MM.1S (cell line): Measurements from ENCODE around the gene TMOD1.

Experiments used
- DNase-seq: peaks from one replicate; pipeline ENCODE4 v3.0.0-alpha.2; 2015
- H2AFZ ChIP-seq: fragments of 300-600 bp; sonication (generic); 2 replicates; pipeline ENCODE4 v1.6.0; 2016; ENCODE audit warnings: antibody characterized with exemption, low read length
- H3F3A ChIP-seq: fragments of 300-600 bp; sonication (generic); 2 replicates; pipeline ENCODE4 v1.6.1; 2016; ENCODE audit warnings: mild to moderate bottlenecking, antibody characterized with exemption, low read length, moderate library complexity, mixed read lengths; ENCODE audit not compliant: insufficient read depth
- H3K27ac ChIP-seq: fragments of 300-600 bp; sonication (generic); 2 replicates; pipeline ENCODE4 v1.5.1; 2016; ENCODE audit warnings: mild to moderate bottlenecking, low read length
- H3K27me3 ChIP-seq: fragments of 300-600 bp; sonication (generic); replicated peaks from 2 replicates; pipeline ENCODE4 v1.6.0; 2016; ENCODE audit warnings: low read length; ENCODE audit not compliant: insufficient read depth
- H3K36me3 ChIP-seq: fragments of 300-600 bp; sonication (generic); replicated peaks from 2 replicates; pipeline ENCODE4 v1.6.1; 2016; ENCODE audit warnings: mild to moderate bottlenecking, low read length, mixed read lengths; ENCODE audit not compliant: insufficient read depth
- H3K4me1 ChIP-seq: fragments of 300-600 bp; sonication (generic); 2 replicates; pipeline ENCODE4 v1.6.1; 2016; ENCODE audit warnings: low read length, mixed read lengths
- H3K4me2 ChIP-seq: fragments of 300-600 bp; sonication (generic); 2 replicates; pipeline ENCODE4 v1.6.0; 2016; ENCODE audit warnings: low read depth, low read length
- H3K4me3 ChIP-seq: fragments of 300-600 bp; sonication (generic); 2 replicates; pipeline ENCODE4 v1.5.1; 2016; ENCODE audit warnings: low read length, mixed read lengths
- H3K79me2 ChIP-seq: fragments of 300-600 bp; sonication (generic); 2 replicates; pipeline ENCODE4 v1.6.1; 2016; ENCODE audit warnings: mixed run types, low read length, mixed read lengths
- H3K9ac ChIP-seq: fragments of 300-600 bp; sonication (generic); 2 replicates; pipeline ENCODE4 v1.6.1; 2016; ENCODE audit warnings: low read length, mixed read lengths
- H3K9me2 ChIP-seq: fragments of 300-600 bp; sonication (generic); replicated peaks from 2 replicates; pipeline ENCODE4 v1.6.1; 2016; ENCODE audit warnings: mild to moderate bottlenecking, low read length, mixed read lengths; ENCODE audit not compliant: insufficient read depth
- H3K9me3 ChIP-seq: fragments of 300-600 bp; sonication (generic); replicated peaks from 2 replicates; pipeline ENCODE4 v1.6.1; 2016; ENCODE audit warnings: mild to moderate bottlenecking, low read length, mixed read lengths; ENCODE audit not compliant: insufficient read depth
- H4K20me1 ChIP-seq: fragments of 300-600 bp; sonication (generic); 2 replicates; pipeline ENCODE4 v1.6.1; 2016; ENCODE audit warnings: mild to moderate bottlenecking, low read length, moderate library complexity, mixed read lengths; ENCODE audit not compliant: insufficient read depth
- EZH2 ChIP-seq: fragments of 300-600 bp; sonication (generic); optimal IDR thresholded peaks from 2 replicates; pipeline ENCODE3; 2017; ENCODE audit warnings: low read depth, mild to moderate bottlenecking, antibody characterized with exemption, low read length, mixed read lengths
- EZH2phosphoT487 ChIP-seq: fragments of 300-600 bp; sonication (generic); IDR thresholded peaks from 2 replicates; pipeline ENCODE4 v1.6.1; 2018; ENCODE audit warnings: antibody characterized with exemption, low read length
- TF ChIP-seq, protein P1 (sequence below): fragments of 300-600 bp; sonication (generic); IDR thresholded peaks from 2 replicates; pipeline ENCODE4 v1.5.1; 2016; ENCODE audit warnings: antibody characterized with exemption, low read length, mixed read lengths

TMOD1 gene

DNA sequence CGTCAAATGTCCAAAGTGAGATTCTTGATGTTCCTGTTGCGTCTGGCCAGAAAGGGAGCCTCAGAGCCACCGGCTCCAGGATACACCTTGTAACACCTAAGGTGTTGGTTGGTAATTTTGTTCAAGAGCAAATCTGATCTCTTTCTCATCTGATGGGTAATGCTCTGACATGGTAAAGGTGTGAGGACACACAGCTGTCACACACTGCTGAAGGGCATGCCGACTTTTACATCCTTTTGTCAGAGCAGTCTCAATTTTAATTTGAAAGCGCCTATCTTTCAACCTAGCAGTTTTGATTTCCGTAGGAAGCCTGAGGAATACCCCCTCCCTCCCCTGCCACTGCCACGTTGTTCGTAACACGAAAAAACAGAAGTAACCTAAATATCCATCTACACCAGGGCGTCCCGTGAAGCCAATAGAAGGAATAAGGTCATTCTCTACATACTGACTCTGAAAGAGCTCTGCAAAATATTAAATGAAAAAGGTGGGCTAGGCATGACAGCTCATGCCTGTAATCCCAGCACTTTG lies 74.3 kb downstream of the TMOD1 start:
- no peaks in the 10 kb centered on the region for H3K4me1 ChIP-seq
- no peaks in the 10 kb centered on the region for H3K36me3 ChIP-seq
- no peak overlapping the region for H3K4me3 ChIP-seq
- DNase-seq = no peak
- no peaks in the 10 kb centered on the region for H3K27me3 ChIP-seq
- no peaks in the 10 kb centered on the region for H3K9me2 ChIP-seq
- no peak overlapping the region for H3K27ac ChIP-seq
- no peak for TF ChIP-seq EZH2
- TF ChIP-seq, protein P1, sequence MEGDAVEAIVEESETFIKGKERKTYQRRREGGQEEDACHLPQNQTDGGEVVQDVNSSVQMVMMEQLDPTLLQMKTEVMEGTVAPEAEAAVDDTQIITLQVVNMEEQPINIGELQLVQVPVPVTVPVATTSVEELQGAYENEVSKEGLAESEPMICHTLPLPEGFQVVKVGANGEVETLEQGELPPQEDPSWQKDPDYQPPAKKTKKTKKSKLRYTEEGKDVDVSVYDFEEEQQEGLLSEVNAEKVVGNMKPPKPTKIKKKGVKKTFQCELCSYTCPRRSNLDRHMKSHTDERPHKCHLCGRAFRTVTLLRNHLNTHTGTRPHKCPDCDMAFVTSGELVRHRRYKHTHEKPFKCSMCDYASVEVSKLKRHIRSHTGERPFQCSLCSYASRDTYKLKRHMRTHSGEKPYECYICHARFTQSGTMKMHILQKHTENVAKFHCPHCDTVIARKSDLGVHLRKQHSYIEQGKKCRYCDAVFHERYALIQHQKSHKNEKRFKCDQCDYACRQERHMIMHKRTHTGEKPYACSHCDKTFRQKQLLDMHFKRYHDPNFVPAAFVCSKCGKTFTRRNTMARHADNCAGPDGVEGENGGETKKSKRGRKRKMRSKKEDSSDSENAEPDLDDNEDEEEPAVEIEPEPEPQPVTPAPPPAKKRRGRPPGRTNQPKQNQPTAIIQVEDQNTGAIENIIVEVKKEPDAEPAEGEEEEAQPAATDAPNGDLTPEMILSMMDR = no peak
- no peak for TF ChIP-seq EZH2phosphoT487
- H3K79me2 ChIP-seq = no peaks in the 10 kb centered on the region
- no peak overlapping the region for H2AFZ ChIP-seq
- no peak overlapping the region for H3K4me2 ChIP-seq
- H3K9me3 ChIP-seq = no peaks in the 10 kb centered on the region
- no peaks in the 10 kb centered on the region for H4K20me1 ChIP-seq
- H3K9ac ChIP-seq = no peak overlapping the region
- H3F3A ChIP-seq = no peaks in the 10 kb centered on the region

DNA sequence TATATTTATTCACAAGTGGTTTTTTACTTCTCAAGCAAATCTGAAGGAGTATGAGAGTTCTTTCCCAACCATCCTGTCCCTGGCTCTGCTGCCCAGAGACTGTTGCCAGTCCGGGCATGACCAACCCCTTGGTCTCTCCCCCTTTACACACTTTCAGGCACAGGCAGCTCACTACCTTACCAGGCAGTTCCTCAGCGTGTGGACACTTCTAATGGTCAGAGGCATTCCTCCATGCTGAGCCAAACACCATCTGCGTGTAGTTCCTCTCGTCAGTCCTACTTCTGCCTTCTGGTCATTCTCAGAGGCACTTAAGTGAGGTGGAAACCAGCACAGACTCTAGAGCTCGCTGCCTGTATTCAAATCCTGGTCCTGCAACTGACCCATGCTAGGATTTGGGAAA lies 75.6 kb downstream of the TMOD1 start:
- Histone ChIP-seq H3K4me3 (no peak overlapping the region), H3K79me2 (no peaks in the 10 kb centered on the region), H3K4me2 (no peak overlapping the region), H3K9me2 (no peaks in the 10 kb centered on the region), H3K9ac (no peak overlapping the region), H3F3A (no peaks in the 10 kb centered on the region), H2AFZ (no peak overlapping the region), H3K27ac (no peak overlapping the region), H3K9me3 (no peaks in the 10 kb centered on the region), H3K4me1 (no peaks in the 10 kb centered on the region), H4K20me1 (no peaks in the 10 kb centered on the region), H3K36me3 (no peaks in the 10 kb centered on the region), H3K27me3 (no peaks in the 10 kb centered on the region)
- no peak for DNase-seq
- no peak for TF ChIP-seq EZH2phosphoT487
- no peak for TF ChIP-seq EZH2
- TF ChIP-seq, protein P1 = no peak

DNA sequence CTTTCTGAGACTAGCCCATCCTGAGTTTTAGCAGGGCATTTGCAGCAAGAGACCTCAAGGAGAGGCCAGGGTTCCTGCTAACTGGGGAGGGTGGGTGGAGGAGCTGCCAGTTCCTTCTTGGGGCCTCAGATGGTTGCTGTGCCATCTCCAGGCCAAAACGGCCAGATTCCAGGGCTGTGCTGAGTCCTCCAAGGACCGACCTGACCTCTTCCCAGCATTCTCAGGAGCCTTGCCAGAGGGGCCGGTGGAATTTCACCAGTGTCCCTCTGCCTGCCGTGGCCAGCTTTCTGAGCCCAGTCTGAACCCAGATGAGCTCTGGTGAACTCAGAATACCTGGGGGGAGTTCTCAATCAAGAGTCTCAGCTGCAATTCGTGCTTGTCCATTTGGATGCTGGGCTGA lies 77.4 kb downstream of the TMOD1 start:
- Histone ChIP-seq H2AFZ (no peak overlapping the region), H3K4me1 (no peaks in the 10 kb centered on the region), H3K36me3 (no peaks in the 10 kb centered on the region), H3F3A (no peaks in the 10 kb centered on the region), H3K9me3 (no peaks in the 10 kb centered on the region), H3K27me3 (no peaks in the 10 kb centered on the region), H4K20me1 (no peaks in the 10 kb centered on the region), H3K4me2 (no peak overlapping the region), H3K9ac (no peak overlapping the region), H3K4me3 (no peak overlapping the region), H3K79me2 (no peaks in the 10 kb centered on the region), H3K27ac (no peak overlapping the region), H3K9me2 (no peaks in the 10 kb centered on the region)
- TF ChIP-seq, protein P1 = no peak
- TF ChIP-seq EZH2phosphoT487 (no peak), EZH2 (no peak)
- DNase-seq = no peak
